OCI-LY7 (cell line): Measurements from ENCODE around the gene RASGRP3. TPM values are rescaled to one million over a fixed set of nuclear protein-coding genes. Genes with fewer than 3 reads are reported as not detected.
A peak's percentile ranks its signal among the peaks of the same experiment; 100 is the strongest.

ENCODE experiments used
- BruUV-seq: library from RNA; stranded (reverse); fragments of 400-500 nt; replicated peaks from 2 replicates; lab custom pipeline; 2021; lab: Mats Ljungman, UMichigan
- CTCF ChIA-PET: fragments of 300-600 bp; sonication (Branson Sonifier 250); formaldehyde crosslinking; loops from one replicate; lab custom pipeline; 2022; ENCODE audit warnings: antibody characterized with exemption; ENCODE audit not compliant: unreplicated experiment; lab: Charles Lee
- POLR2A ChIA-PET: fragments of 300-600 bp; sonication (Branson Sonifier 250); formaldehyde crosslinking; loops from one replicate; lab custom pipeline; 2022; ENCODE audit warnings: antibody characterized with exemption; lab: Charles Lee
- DNase-seq: peaks from one replicate; pipeline ENCODE4 v3.0.0-alpha.2; 2015; ENCODE audit warnings: low spot score
- H2AFZ ChIP-seq: fragments of 200-600 bp; sonication (generic), shearing (Covaris generic); 2 replicates; pipeline ENCODE4 v1.6.1; 2014; ENCODE audit warnings: mild to moderate bottlenecking, antibody characterized with exemption, low read length, moderate library complexity
- H3K27ac ChIP-seq: fragments of 200-600 bp; sonication (generic); 2 replicates; pipeline ENCODE4 v1.5.1; 2014; ENCODE audit warnings: mixed run types, low read depth, mild to moderate bottlenecking, moderate library complexity, low read length, inconsistent platforms; ENCODE audit not compliant: poor library complexity, severe bottlenecking
- H3K36me3 ChIP-seq: fragments of 200-600 bp; sonication (generic); 2 replicates; pipeline ENCODE4 v1.6.1; 2014; ENCODE audit warnings: mild to moderate bottlenecking, antibody characterized with exemption, low read length, moderate library complexity, mixed read lengths; ENCODE audit not compliant: insufficient read depth
- H3K4me1 ChIP-seq: fragments of 200-600 bp; sonication (generic); 2 replicates; pipeline ENCODE4 v1.5.1; 2014; ENCODE audit warnings: mild to moderate bottlenecking, low read length; ENCODE audit not compliant: insufficient read depth, poor library complexity, severe bottlenecking
- H3K4me2 ChIP-seq: fragments of 200-600 bp; sonication (generic); 2 replicates; pipeline ENCODE4 v1.6.1; 2014; ENCODE audit warnings: mild to moderate bottlenecking, low read length
- H3K4me3 ChIP-seq: fragments of 200-600 bp; sonication (generic); 2 replicates; pipeline ENCODE4 v1.5.1; 2014; ENCODE audit warnings: mild to moderate bottlenecking, low read depth, low read length; ENCODE audit not compliant: poor library complexity, severe bottlenecking
- H3K79me2 ChIP-seq: fragments of 200-600 bp; sonication (generic); 2 replicates; pipeline ENCODE4 v1.6.1; 2016; ENCODE audit warnings: low read depth, mild to moderate bottlenecking, low read length, moderate library complexity, mixed read lengths; ENCODE audit not compliant: insufficient read depth
- H3K9me2 ChIP-seq: fragments of 200-600 bp; sonication (generic); 2 replicates; pipeline ENCODE4 v1.6.1; 2016; ENCODE audit warnings: mild to moderate bottlenecking, low read length, mixed read lengths; ENCODE audit not compliant: insufficient read depth
- H3K9me3 ChIP-seq: fragments of 200-600 bp; sonication (generic); 2 replicates; pipeline ENCODE4 v1.6.1; 2014; ENCODE audit warnings: mild to moderate bottlenecking, mixed run types, low read length, mixed read lengths
- H4K20me1 ChIP-seq: fragments of 200-600 bp; sonication (generic); 2 replicates; pipeline ENCODE4 v1.6.1; 2014; ENCODE audit warnings: mild to moderate bottlenecking, antibody characterized with exemption, low read length, moderate library complexity, mixed read lengths; ENCODE audit not compliant: insufficient read depth
- CTCF ChIP-seq: fragments of 200-600 bp; sonication (generic); conservative IDR thresholded peaks from 2 replicates; pipeline ENCODE4 v1.5.1; 2014; ENCODE audit warnings: mild to moderate bottlenecking, antibody characterized with exemption, low read length, moderate library complexity, mixed read lengths
- EZH2phosphoT487 ChIP-seq: fragments of 200-600 bp; sonication (generic); IDR thresholded peaks from 2 replicates; pipeline ENCODE4 v1.6.1; 2018; ENCODE audit warnings: low read depth, borderline replicate concordance, mild to moderate bottlenecking, mixed run types, antibody characterized with exemption, low read length, moderate library complexity, mixed read lengths
- intact Hi-C: fragments of 100-400 bp; cut with micrococcal nuclease; formaldehyde crosslinking; loops from one replicate; pipeline ENCODE4 v1.10.0; 2022; ENCODE audit not compliant: unreplicated experiment
- total RNA-seq, 2 experiments: library from RNA; depleted of rRNA in 1 of 2; stranded (reverse); fragments of >200 nt in 1 of 2; shearing (Covaris generic) in 1 of 2; gene quantifications; 2 replicates each; pipeline ENCODE4 v1.2.3, GENCODE V29; 2014 to 2022

RASGRP3 gene
- total RNA-seq, 2 experiments from 2014 or later, result 5.1 to 8.7 TPM

- peak overlapping the region; percentile 3 for H3K27ac ChIP-seq
- peak overlapping the region; percentile 64; the same call in 1 of the 2 replicates for H2AFZ ChIP-seq
- H4K20me1 ChIP-seq, result no peaks in the 10 kb centered on the region
- intact Hi-C loops, result no loop called here
- BruUV-seq, result no TSS peak
- no peaks in the 10 kb centered on the region for H3K9me2 ChIP-seq
- no peak for DNase-seq
- no peaks in the 10 kb centered on the region for H3K36me3 ChIP-seq
- H3K4me2 ChIP-seq, result peak overlapping the region; percentile 43
- CTCF ChIA-PET, result no interaction called here
- POLR2A ChIA-PET, result interaction anchor here (0.7 to 1.5 kb wide), 3 partner anchors 10 to 67 kb away, joined by 3 to 6 read pairs (median 5); no protein-coding TSS in a partner anchor
- no peaks in the 10 kb centered on the region for H3K79me2 ChIP-seq
- TF ChIP-seq EZH2phosphoT487, result no peak
- TF ChIP-seq CTCF, result no peak
- H3K4me1 ChIP-seq, result peaks cover 50% of the 10 kb centered on the region
- H3K9me3 ChIP-seq, result no peaks in the 10 kb centered on the region
- H3K4me3 ChIP-seq, result no peak overlapping the region
These were observed 52.0 kb downstream of the RASGRP3 start for GRCh38 chr2:33528441-33528950.

GRCh38 chr2:33529771-33530481 lies 53.5 kb downstream of the RASGRP3 start:
- Histone ChIP-seq H2AFZ (peak overlapping the region; percentile 90), H3K36me3 (no peaks in the 10 kb centered on the region), H3K9me3 (no peaks in the 10 kb centered on the region), H3K4me1 (peaks cover 50% of the 10 kb centered on the region), H4K20me1 (no peaks in the 10 kb centered on the region), H3K27ac (peak overlapping the region; percentile 66), H3K4me3 (no peak overlapping the region), H3K4me2 (peak overlapping the region; percentile 79), H3K79me2 (no peaks in the 10 kb centered on the region), H3K9me2 (no peaks in the 10 kb centered on the region)
- peak; percentile 10 for DNase-seq
- TF ChIP-seq CTCF (no peak), EZH2phosphoT487 (no peak)
- BruUV-seq, result no TSS peak
- POLR2A ChIA-PET, result interaction anchor here (0.6 to 1.5 kb wide), 4 partner anchors 9 to 66 kb away, joined by 3 to 6 read pairs (median 4); no protein-coding TSS in a partner anchor
- CTCF ChIA-PET, result no interaction called here
- intact Hi-C loops, result no loop called here
